ENCODE results near the gene EHMT2. TPM values are rescaled to one million over a fixed set of nuclear protein-coding genes. Genes with fewer than 3 reads are reported as not detected.

EHMT2 gene
- total and polyA plus RNA-seq, 2 of the 13 experiments (the other 11 are each of a cell fraction or from before 2014, with no cell fraction given): 55.2 to 69.2 TPM

- FAIRE-seq (no peak), ATAC-seq (no peak), DNase-seq (ENCODE audit: low spot score) (no peak)
- Histone ChIP-seq H3K27me3 (ENCODE audit: control insufficient read depth in 1 of 2, insufficient read depth in 2 of 2, low read length in 2 of 2) (no peaks in the 10 kb centered on the region), H4K20me1 (ENCODE audit: insufficient read depth, low read length) (no peaks in the 10 kb centered on the region), H3K36me3 (replicated peaks in 1 of 2; ENCODE audit: control insufficient read depth in 1 of 2, insufficient read depth in 2 of 2, low read length in 2 of 2) (peaks cover 24 to 43% of the 10 kb centered on the region in 2 experiments), H2AFZ (ENCODE audit: low read length) (no peak overlapping the region), H3K27ac (ENCODE audit: extremely low read length, insufficient read depth, low read length) (no peak overlapping the region), H3K9ac (ENCODE audit: insufficient read depth, low read depth, low read length) (no peak overlapping the region), H3K4me1 (ENCODE audit: insufficient read depth, low read length) (peaks cover 39% of the 10 kb centered on the region), H3K9me3 (ENCODE audit: low read length) (no peaks in the 10 kb centered on the region), H3K4me3 (replicated peaks in 1 of 3; ENCODE audit: insufficient read depth in 1 of 3, low read depth in 2 of 3, low read length in 3 of 3) (no peak overlapping the region), H3K79me2 (ENCODE audit: insufficient read depth, low read length) (no peaks in the 10 kb centered on the region), H3K4me2 (ENCODE audit: low read depth, low read length) (no peak overlapping the region)
- intact Hi-C loops (cut with micrococcal nuclease; ENCODE audit: unreplicated experiment): no loop called here
- POLR2A ChIA-PET: interaction anchor here (1.2 to 7.2 kb wide), 2 partner anchors 8 to 15 kb away, joined by 3 to 103 read pairs; partner anchors contain the start of gene NEU1
- CTCF ChIA-PET (ENCODE audit: low intra/inter-chr PET ratio, low total read pairs): no interaction called here
- no peak for TF ChIP-seq JUN (CRISPR knock-in tag; IDR thresholded peaks at IDR 0.05)
- TF ChIP-seq ZBTB21 (CRISPR knock-in tag; IDR thresholded peaks at IDR 0.05): no peak
- no peak for TF ChIP-seq TFE3 (CRISPR knock-in tag; IDR thresholded peaks at IDR 0.05)
- no peak for TF ChIP-seq ZNF839 (CRISPR knock-in tag; IDR thresholded peaks at IDR 0.05; ENCODE audit: borderline replicate concordance)
- TF ChIP-seq XRCC5 (optimal IDR thresholded peaks at IDR 0.05; ENCODE audit: low read length): no peak
- no peak for TF ChIP-seq ZNF83 (CRISPR knock-in tag; IDR thresholded peaks at IDR 0.05; ENCODE audit: borderline replicate concordance)
- no peak for TF ChIP-seq MBNL3 (CRISPR knock-in tag; conservative IDR thresholded peaks at IDR 0.05)
- no peak for TF ChIP-seq CSRNP2 (CRISPR knock-in tag; conservative IDR thresholded peaks at IDR 0.05; ENCODE audit: low read depth)
- WGBS (ENCODE audit: low lambda C conversion rate): 95% methylated on average over 13 of the region's 13 CpGs
- BruUV-seq (replicated peaks): TSS peak; percentile 49
- in situ Hi-C loops (cut with HindIII; ENCODE audit: extremely low pct_ligation_motif_present, low pct_unique_long_range_greater_than_20kb): no loop called here
Observed at GRCh38 chr6:31879143-31879542, 18.4 kb downstream of the EHMT2 start.

Data from HepG2 (cell line).